Measurements from ENCODE around the gene CDK12.

- TF ChIP-seq, protein P1, sequence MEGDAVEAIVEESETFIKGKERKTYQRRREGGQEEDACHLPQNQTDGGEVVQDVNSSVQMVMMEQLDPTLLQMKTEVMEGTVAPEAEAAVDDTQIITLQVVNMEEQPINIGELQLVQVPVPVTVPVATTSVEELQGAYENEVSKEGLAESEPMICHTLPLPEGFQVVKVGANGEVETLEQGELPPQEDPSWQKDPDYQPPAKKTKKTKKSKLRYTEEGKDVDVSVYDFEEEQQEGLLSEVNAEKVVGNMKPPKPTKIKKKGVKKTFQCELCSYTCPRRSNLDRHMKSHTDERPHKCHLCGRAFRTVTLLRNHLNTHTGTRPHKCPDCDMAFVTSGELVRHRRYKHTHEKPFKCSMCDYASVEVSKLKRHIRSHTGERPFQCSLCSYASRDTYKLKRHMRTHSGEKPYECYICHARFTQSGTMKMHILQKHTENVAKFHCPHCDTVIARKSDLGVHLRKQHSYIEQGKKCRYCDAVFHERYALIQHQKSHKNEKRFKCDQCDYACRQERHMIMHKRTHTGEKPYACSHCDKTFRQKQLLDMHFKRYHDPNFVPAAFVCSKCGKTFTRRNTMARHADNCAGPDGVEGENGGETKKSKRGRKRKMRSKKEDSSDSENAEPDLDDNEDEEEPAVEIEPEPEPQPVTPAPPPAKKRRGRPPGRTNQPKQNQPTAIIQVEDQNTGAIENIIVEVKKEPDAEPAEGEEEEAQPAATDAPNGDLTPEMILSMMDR (IDR thresholded peaks at IDR 0.05; ENCODE audit: poor library complexity), result no peak
- TF ChIP-seq EZH2phosphoT487 (IDR thresholded peaks at IDR 0.05; ENCODE audit: low read depth, severe bottlenecking, unreplicated experiment), result no peak
Measured at GRCh38 chr17:39462631-39463375, 1.5 kb downstream of the CDK12 start.

Data from hepatocyte (in vitro differentiated cells).